CD4-positive, alpha-beta T cell treated with Interleukin-17A for 4 hours (primary cell): ENCODE measurements around the gene ACKR4.
"Not testable (repeated sequence)": the region's sequence is repeated elsewhere in the genome, so short reads cannot be mapped to it uniquely, and the experiment has no call there.

ENCODE experiments used
- DNase-seq: peaks from one replicate; pipeline ENCODE4 v3.0.0-alpha.2; 2020; ENCODE audit warnings: mixed read lengths

The ACKR4 gene

DNA sequence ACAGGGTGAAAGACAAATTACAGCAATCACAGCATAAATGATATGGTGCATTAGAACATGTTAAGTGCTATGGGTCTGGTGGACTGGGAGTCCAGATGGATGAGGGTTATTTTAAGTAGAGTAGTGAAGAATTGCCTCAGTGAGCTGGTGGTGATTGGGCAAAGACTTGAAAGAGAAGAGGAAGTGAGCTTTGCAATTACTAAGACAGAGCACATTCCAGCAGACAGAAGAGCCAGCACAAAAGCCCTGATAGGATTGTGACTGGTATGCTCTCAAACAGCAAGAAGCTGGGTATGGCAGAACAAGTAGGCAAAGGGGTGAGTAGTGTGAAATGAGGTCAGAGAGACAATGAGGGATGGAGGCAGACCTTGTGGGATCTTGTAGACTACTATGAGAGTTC lies 2.1 kb upstream of the ACKR4 start:
- DNase-seq = no peak

DNA sequence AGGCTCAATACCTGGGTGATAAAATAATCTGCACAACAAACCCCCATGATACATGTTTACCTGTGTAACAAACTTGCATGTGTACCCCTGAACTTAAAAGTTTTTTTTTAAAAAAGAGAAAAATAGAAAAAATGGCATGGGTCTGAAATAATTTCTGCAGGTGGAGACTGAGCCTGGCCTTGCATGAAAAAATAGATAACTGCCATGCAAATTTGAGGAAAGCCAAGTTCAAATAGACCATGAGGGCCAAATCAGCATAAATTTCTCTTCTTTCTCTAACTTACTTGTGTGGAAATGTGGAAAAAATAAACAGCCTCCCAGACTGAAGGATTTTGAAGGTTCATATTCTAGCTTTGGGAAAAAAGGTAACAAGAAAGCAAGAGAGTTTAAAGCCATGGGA lies 744 bp upstream of the ACKR4 start:
- no peak for DNase-seq

DNA sequence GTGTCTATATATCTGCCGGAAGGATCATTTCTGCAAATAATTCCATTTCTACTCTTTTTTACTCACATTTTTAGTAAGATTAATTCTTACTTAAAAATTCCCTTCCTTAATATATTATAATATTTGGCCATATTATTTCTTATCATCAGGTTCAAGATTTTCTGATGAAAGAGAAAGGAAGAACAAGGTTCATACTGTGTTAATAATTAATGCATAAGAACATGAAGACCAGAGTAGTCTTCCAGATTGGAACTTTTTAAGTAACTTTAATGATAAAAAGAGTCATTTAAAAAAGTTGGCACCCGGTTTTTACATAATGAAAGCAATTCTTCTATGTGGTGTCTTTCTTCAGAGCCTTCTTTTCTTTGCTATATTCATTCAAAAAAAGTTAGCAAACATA lies 590 bp downstream of the ACKR4 start:
- no peak for DNase-seq

DNA sequence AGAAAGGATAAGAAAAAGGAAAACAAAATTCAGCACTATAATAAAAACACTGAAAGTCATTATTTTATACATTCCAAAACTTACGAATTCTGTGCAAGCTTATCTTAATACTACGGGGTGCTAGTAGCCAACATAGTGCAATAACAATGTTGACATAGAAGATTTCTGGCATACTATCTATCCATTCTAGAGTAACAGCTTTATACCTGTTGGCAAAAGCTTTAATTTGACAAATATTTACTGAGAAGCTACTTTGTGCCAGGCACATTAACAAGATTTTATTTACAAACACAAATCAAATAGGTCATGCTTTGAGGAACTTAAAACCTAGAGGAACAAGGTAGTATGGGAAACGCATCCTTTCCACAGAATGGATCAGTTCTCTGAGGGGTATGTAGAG lies 1.1 kb downstream of the ACKR4 start:
- no peak for DNase-seq

DNA sequence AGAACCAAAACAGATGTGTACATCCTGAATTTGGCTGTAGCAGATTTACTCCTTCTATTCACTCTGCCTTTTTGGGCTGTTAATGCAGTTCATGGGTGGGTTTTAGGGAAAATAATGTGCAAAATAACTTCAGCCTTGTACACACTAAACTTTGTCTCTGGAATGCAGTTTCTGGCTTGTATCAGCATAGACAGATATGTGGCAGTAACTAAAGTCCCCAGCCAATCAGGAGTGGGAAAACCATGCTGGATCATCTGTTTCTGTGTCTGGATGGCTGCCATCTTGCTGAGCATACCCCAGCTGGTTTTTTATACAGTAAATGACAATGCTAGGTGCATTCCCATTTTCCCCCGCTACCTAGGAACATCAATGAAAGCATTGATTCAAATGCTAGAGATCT lies 3.5 kb downstream of the ACKR4 start:
- not testable (repeated sequence) for DNase-seq

DNA sequence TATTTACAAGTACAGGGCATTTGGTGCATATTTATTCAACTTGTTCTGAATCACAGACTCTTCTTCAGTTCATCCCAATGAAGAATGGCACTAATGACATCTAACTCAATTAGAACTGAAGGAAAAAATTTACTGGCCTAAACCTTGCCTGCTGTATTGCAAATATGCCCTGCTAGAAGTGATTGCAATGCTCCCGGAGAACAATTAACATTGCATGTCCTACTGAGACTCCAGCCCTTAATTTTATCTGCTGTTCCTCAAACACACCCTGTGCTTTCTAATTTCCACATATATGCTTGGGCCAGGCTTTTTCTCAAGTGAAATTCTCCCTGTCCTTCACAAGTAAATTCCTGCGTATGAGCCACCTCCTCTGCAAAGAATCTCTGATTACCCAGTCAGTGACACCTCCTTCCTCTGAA lies 8.3 kb downstream of the ACKR4 start:
- DNase-seq = no peak

DNA sequence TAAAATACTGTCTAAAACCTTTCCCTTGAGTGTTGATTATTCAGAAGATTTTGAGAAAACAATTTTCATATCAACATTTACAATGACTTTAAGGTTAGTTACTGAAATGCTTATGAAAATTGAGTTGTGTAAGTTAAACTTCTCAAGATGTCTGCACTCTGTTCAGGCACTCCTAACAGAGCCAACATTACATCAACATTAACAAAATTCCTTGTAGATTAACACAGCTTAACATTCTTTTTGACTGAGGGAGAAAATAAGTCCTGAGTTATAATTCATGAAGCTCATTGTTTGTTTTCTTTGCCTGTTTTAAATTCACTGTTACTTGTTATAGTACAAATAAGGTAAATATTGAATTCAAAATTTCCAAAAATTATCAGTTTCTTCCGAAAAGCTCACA lies 9.0 kb downstream of the ACKR4 start:
- DNase-seq = no peak

DNA sequence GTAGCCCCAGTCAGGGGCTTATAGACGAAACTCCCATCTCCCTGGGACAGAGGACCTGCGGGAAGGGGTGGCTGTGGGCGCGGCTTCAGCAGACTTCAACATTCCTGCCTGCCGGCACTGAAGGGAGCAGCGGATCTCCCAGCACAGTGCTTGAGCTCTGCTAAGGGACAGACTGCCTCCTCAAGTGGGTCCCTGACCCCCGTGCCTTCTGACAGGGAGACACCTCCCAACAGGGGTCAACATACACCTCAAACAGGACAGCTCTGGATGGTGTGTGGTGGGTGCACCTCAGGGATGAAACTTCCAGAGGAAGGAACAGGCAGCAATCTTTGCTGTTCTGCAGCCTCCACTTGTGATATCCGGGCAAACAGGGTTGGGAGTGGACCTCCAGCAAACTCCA lies 9.6 kb downstream of the ACKR4 start:
- not testable (repeated sequence) for DNase-seq

DNA sequence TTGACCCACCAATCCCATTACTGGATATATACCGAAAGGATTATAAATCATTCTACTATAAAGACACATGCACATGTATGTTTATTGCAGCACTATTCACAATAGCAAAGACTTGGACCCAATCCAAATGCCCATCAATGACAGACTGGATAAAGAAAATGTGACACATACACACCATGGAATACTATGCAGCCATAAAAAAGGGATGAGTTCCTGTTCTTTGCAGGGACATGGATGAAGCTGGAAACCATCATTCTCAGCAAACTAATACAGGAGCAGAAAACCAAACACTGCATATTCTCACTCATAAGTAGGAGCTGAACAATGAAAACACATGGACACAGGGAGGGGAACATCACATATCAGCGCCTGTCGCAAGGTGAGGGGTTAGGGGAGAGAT lies 18.2 kb downstream of the ACKR4 start:
- DNase-seq = not testable (repeated sequence)

DNA sequence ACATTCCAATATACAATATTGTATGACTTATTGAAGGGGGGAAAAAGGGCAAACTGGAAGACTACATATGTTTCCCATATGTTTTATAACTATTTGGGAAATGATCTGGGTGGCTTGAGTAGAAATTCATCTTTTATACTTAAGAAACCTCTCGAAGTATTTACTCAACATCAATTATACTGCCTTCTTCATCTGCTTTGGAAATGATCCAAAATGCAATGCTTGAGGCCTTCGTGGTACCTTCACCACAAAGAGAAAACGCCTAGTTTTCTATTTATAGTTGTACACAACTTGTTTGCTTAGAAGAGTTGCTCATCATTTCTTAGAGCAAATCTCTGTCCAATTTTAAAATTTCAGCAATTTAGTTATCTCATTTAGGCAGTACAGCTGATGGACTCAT lies 18.8 kb downstream of the ACKR4 start:
- no peak for DNase-seq

DNA sequence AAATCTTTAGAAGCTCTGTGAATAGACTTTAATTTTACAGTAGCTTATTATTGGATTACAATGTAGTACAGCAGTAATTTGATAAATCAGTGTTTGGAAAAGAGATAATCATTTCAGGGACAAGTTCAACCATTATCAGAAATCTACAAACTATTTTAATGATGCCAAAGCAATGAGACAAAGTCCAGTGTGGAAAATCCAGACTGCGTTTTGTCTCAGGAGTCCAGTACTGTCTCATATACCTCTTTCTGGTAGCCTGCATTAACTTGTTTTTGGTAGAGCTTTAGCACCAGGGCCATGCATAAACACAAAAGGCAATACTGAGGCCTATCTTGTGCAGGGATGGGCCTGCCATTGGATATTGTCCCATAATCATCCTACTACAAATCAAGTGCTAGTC lies 19.7 kb downstream of the ACKR4 start:
- DNase-seq = no peak

DNA sequence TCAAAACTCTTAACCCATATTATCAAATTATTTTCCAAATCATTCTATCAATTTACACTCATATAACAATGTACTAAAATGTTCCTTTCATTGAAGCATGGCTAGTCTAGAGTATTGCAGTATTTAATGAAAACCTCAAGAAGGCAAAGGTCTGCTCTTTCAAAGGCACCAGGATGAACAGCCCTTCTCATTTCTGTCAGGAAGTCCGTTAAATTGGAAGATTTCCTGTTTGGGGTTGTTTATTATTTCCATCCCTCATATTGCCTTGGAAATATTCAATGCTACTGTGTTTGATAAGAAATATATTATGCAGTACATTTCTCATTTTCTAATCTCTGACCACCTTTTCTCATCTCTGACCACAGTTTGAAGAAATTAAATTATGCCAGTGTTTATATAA lies 25.1 kb downstream of the ACKR4 start:
- no peak for DNase-seq

DNA sequence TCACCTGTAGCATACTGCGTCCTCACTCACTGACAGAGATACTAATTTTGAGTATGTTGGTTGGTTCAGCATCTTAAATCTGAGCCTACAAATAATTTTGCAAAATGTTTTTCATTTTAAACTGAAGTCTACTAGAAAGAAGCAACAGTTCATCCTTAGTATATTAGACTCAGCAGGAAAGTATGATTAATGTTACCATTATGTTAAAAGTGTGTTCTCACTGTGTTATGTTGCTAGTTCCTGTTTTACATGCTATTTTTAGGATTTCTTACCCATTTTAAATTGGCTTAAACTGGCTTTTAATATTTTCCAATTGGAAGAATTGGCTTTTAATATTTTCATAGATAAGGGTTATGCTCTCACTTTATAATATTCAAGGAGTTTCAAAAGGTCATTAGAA lies 25.7 kb downstream of the ACKR4 start:
- DNase-seq = no peak

DNA sequence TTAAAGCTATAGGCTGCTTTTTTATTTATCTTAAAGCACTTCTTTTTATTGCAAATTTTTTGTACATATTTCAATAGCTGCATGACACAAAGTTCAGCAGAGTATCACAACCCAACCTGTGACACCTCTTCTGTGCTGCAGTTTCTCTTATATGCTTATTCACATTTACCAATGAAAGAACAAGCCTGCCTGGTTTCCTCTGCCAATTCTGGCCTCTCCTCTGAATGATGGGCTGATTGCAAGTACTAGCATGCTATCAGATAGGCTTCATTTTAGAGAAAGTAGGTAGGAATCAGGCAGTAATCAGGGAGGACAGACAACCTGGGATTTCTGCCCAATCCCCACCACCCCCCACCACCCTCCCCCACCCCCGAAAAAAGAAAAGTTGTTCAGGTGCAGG lies 26.6 kb downstream of the ACKR4 start:
- DNase-seq = no peak

DNA sequence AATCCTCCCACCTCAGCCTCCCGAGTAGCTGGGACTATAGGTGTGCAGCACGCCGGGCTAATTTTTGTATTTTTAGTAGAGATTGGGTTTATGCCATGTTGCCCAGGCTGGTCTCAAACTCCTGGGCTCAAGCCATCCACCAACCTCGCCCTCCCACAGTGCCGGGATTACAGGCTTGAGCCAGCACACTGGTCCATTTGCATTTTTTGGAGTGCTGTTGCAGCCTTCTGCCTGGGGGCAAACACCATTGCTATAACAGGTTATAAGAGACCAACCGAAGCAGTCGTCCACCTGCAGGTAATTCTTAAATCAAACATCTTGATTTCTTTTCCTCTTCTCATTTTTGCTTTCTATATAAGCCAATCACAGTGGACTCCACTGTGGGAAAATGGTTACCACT lies 27.7 kb downstream of the ACKR4 start:
- no peak for DNase-seq

DNA sequence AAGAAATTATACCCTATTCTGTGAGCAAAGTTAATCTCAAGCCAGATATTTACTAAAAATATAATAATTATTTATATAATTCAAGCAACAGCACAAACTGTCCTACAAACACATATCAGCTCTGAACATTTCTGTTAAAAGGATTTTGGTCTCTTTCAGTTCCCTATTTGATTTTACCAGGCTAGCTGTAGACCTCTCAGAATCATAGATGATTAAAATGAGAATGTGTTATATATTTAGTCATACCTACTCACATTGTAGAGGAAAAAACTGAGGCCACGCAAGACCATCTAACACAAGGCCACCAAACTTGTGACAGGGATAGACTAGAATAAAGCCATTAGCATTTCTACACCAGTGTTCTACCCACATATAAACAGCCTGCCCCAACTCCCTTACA lies 28.5 kb downstream of the ACKR4 start:
- DNase-seq = no peak

DNA sequence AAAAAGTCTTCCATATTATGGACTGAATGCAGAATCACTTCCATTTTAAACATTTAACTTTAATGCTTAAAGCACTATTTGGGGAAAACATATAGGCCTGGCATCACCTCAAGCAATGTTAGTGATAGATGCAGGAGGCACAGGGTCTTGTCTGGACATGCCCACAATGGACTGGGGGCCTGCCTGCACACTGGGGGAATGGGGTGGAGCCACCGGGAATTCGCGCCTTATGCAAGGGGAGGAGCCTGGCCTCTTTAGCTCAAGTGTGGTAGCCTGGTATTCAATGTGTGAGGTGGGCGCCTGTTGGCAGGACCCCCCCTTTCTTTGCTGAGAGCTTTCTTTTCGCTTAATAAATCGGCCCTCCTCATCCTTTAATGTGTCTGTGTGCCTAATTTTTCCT lies 29.9 kb downstream of the ACKR4 start:
- DNase-seq = no peak

DNA sequence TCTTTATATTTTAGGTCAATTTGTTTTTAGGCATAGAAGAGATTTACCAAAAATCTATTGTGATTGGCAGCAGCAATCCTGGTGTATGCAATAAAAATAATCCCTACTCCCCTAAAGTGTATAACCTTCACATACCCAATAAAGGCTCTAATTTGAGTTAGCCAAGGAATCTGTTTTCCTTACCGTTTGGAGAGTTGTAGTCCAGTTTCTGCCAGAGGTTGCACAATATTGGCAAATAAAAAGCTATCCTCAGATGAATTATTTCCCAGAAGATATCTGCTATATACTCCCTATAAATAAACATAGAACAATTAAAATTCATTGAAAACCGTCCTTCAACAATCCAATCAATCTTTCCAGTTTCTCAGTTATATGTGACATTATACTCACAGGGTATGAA lies 31.1 kb downstream of the ACKR4 start:
- DNase-seq = no peak

DNA sequence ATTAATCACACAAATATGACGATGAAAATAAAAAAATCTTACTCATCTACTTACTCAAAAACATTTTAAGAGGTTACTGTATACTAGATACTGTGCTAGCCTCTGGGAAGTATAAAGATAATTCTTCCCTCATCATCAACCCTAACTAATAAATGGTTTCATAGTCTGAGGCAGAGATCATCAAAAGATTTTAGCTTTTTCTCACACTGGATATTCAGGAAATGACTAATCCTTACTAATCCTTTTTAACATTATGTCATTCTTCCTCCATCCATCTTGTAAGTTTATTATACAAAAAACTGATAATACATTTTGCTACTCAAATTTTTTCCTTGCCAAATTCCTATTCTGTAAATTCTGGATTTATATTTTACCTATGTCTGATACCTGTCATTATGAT lies 32.9 kb downstream of the ACKR4 start:
- DNase-seq = no peak

DNA sequence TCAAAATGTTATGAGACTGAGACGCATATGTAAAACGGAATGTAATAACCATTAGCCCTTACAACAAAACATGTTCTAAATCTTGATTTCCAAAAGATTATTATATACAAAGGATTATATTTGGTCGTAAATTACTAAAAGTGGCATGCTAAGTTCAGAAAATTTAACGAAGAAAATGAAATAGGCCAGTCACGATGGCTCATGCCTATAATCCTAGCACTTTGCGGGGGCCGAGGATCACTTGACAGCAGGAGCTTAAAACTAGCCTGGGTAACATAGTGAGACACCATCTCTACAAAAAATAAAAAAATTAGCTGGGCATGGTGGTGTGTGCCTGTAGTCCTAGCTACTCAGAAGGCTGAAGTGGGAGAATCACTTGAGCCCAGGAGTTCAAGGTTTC lies 33.5 kb downstream of the ACKR4 start:
- DNase-seq = no peak

DNA sequence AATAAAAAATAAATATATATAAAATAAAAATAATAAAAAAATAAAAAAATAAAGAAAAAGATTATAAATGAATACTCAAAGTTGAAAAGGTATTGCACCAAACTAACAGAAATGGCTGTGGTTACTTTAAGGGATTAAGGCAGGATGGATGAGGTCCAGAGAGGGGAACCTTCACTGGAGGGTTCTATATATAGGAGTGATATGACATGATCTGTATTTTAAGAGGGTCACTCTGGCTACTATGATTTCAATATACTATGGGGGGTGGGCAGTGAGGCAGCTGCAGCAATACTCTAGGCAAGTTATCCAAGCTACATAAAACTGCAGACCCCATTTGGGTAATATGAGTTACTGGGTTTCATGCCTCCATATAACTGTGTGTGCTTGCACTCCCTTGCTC lies 38.0 kb downstream of the ACKR4 start:
- DNase-seq = no peak

DNA sequence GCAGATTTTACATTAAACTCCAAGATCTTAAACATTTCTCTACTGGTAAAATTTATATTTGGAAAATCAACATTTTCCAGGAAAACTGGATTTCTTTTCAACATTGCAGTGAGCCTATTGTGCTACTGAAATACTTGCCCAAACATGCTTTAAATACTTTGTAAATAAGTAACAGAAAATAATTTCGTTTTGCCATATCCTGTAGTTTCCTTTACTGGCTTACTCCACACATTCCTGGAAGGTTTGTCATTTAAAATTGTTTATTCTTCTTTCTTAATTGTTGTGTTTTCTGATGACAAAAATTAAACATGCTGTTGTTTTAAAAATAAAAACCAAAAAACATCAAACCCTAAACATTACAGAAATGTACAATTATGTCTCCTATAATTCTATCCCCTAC lies 40.5 kb downstream of the ACKR4 start:
- no peak for DNase-seq

DNA sequence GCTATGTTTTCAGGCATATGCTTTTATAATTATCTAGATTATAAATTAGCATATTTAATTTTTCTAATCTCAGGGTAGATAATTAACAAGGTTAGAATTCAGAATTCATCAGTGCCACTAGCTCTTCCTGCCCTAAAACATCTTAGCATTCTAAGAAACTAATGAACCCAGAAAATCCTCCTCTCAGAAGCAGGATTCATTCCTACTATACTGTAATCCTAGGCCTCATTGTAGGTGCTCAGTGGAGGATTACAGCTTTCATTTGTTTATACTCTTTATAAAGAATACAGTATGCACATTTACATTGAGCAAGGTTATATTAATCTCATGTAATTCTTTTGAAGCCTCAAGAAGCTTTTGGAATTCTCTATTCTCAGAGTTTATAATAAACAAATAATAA lies 41.6 kb downstream of the ACKR4 start:
- no peak for DNase-seq

DNA sequence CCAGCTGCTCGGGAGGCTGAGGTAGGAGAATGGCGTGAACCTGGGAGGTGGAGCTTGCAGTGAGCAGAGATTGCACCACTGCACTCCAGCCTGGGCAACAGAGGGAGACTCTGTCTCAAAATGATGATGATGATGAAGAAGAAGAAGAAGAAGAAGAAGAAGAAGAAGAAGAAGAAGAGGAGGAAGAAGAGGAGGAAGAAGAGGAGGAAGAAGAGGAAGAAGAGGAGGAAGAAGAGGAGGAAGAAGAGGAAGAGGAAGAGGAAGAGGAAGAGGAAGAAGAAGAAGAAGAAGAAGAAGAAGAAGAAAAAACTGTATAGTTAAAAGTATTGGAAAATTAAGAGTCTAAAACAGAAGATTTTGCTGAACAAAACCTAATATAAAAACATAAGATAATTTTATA lies 44.4 kb downstream of the ACKR4 start:
- not testable (repeated sequence) for DNase-seq

DNA sequence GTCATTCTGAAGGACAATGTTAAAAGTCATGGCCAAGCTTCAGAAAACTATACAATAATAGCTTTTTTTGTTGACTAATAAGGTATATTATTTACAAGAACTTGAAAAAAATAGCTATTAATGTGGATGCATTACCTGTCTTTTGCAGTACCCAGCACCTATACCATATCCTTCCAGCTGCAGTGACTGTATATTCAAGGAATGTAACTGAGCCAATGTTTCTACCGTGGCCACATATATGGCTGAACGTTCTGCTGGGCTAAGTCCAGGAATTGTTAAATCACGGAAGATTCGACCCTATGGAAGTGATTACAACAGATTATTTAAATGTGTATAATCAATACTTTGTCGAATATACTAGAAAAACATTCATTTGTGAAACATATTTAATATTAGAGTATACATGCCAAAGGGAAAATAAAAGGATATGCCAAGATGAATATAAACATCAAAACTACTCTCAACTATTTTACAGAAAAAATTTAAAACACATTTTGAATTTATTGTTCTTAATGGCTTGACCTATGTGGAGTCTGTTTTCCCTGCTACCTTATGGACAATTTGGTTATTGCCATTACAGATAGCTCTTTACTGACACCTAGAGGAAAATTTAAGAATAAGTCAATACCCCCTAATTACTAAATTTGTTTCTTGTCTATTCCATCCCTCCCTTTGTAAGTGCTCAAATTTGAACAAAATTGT lies 44.9 kb downstream of the ACKR4 start:
- DNase-seq = no peak

DNA sequence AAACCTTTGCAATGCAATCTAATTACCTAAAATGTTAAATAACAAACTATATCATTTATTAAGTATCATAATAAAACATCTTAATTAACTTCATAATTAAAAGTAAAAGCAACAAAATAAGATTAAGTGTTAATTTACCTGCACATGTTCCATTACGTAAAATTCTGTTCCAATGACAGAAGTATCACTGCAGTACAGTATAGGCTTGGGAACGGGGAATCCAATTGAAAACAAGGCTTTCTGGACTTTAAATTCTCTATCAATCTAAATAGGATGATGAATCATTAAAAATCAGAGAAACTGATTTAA lies 45.4 kb downstream of the ACKR4 start:
- no peak for DNase-seq
